ENCODE data around the gene TSPOAP1. TPM values are rescaled to one million over a fixed set of nuclear protein-coding genes. Genes with fewer than 3 reads are reported as not detected.

TSPOAP1 gene
- total RNA-seq, 1 experiment from 2014 or later = 10.9 TPM

- Mint-ChIP-seq H3K36me3 (peaks cover 7% of the 10 kb centered on the region), H3K4me1 (peaks cover 43% of the 10 kb centered on the region), H3K4me3 (no peak overlapping the region), H3K27ac (peak overlapping the region; percentile 84), H3K9me3 (no peaks in the 10 kb centered on the region), H3K27me3 (ENCODE audit: low read depth) (no peaks in the 10 kb centered on the region; the same call in 1 of the 2 replicates)
- POLR2A ChIA-PET = interaction anchor here (0.6 to 5.3 kb wide), 3 partner anchors 13 to 478 kb away, joined by 3 to 61 read pairs (median 4); partner anchors contain the start of gene SUPT4H1
- no peak for ATAC-seq
- peak; percentile 3 for DNase-seq (ENCODE audit: low spot score)
- TF ChIP-seq ZNF232 (CRISPR knock-in tag; IDR thresholded peaks at IDR 0.05) = no peak
- CTCF ChIA-PET = interaction anchor here (1.7 to 5.8 kb wide), 5 partner anchors 12 to 93 kb away, joined by 6 to 36 read pairs (median 30); partner anchors contain the start of genes RNF43, SUPT4H1 and TSPOAP1
These were observed 11.3 kb upstream of the TSPOAP1 start for GRCh38 chr17:58339755-58340404.

- POLR2A ChIA-PET = interaction anchor here (1.0 to 5.3 kb wide), 9 partner anchors 13 to 78 kb away, joined by 3 to 61 read pairs (median 4); partner anchors contain the start of genes RNF43 and SUPT4H1
- CTCF ChIA-PET = interaction anchor here (0.6 to 5.8 kb wide), 10 partner anchors 12 to 107 kb away, joined by 3 to 36 read pairs (median 8); partner anchors contain the start of genes RNF43, SUPT4H1 and TSPOAP1
- Mint-ChIP-seq H3K4me1 (peaks cover 43% of the 10 kb centered on the region), H3K9me3 (no peaks in the 10 kb centered on the region), H3K4me3 (peak overlapping the region; percentile 36), H3K36me3 (peaks cover 3% of the 10 kb centered on the region; the same call in 1 of the 2 replicates), H3K27me3 (ENCODE audit: low read depth) (no peaks in the 10 kb centered on the region; the same call in 1 of the 2 replicates), H3K27ac (peak overlapping the region; percentile 84)
- TF ChIP-seq RORB (CRISPR knock-in tag; IDR thresholded peaks at IDR 0.05) (no peak), E2F4 (CRISPR knock-in tag; IDR thresholded peaks at IDR 0.05; ENCODE audit: borderline replicate concordance, low read depth) (no peak), GTF2I (CRISPR knock-in tag; conservative IDR thresholded peaks at IDR 0.05) (no peak), ERG (CRISPR knock-in tag; IDR thresholded peaks at IDR 0.05) (no peak), CBFB (CRISPR knock-in tag; IDR thresholded peaks at IDR 0.05; ENCODE audit: low read depth) (no peak), ZBTB21 (CRISPR knock-in tag; IDR thresholded peaks at IDR 0.05; ENCODE audit: borderline replicate concordance) (no peak), ZNF671 (CRISPR knock-in tag; IDR thresholded peaks at IDR 0.05) (no peak), SP1 (CRISPR knock-in tag; conservative IDR thresholded peaks at IDR 0.05) (no peak), SMAD4 (CRISPR knock-in tag; IDR thresholded peaks at IDR 0.05) (no peak), MAX (CRISPR knock-in tag; IDR thresholded peaks at IDR 0.05) (peak; percentile 44; the same call in 1 of the 2 replicates), ETV6 (CRISPR knock-in tag; IDR thresholded peaks at IDR 0.05) (peak; percentile 100)
- ATAC-seq (peak; percentile 66), DNase-seq (ENCODE audit: low spot score) (peak; percentile 78)
These were observed 10.5 kb upstream of the TSPOAP1 start for GRCh38 chr17:58338841-58339754.

GRCh38 chr17:58338454-58338840 is 9.9 kb upstream of the TSPOAP1 start:
- ChIA-PET POLR2A (interaction anchor here (1.0 to 5.3 kb wide), 9 partner anchors 11 to 79 kb away, joined by 3 to 61 read pairs (median 5); partner anchors contain the start of genes RNF43 and SUPT4H1), CTCF (interaction anchor here (1.1 to 5.8 kb wide), 10 partner anchors 12 to 107 kb away, joined by 3 to 36 read pairs (median 8); partner anchors contain the start of genes RNF43, SUPT4H1 and TSPOAP1)
- H3K4me3 Mint-ChIP-seq = peak overlapping the region; percentile 41; the same call in 1 of the 2 replicates
- H3K9me3 Mint-ChIP-seq = no peaks in the 10 kb centered on the region
- no peaks in the 10 kb centered on the region; the same call in 1 of the 2 replicates for H3K27me3 Mint-ChIP-seq (ENCODE audit: low read depth)
- H3K36me3 Mint-ChIP-seq = peaks cover 2% of the 10 kb centered on the region; the same call in 1 of the 2 replicates
- peaks cover 43% of the 10 kb centered on the region for H3K4me1 Mint-ChIP-seq
- DNase-seq (ENCODE audit: low spot score) (no peak), ATAC-seq (no peak; the same call in 1 of the 2 replicates)
- H3K27ac Mint-ChIP-seq = peak overlapping the region; percentile 84
- TF ChIP-seq GTF2I (CRISPR knock-in tag; conservative IDR thresholded peaks at IDR 0.05) (peak; percentile 92), ZNF121 (CRISPR knock-in tag; IDR thresholded peaks at IDR 0.05) (no peak)

Data from WTC11 (cell line).